HAP-1 (cell line): ENCODE results near the gene CENPU.
"Not testable (repeated sequence)": the region's sequence is repeated elsewhere in the genome, so short reads cannot be mapped to it uniquely, and the experiment has no call there.

Experiments used
- DNase-seq, 2 experiments: peaks; one replicate each; pipeline ENCODE4 v3.0.0-alpha.2; 2016 to 2020; ENCODE audit warnings: low spot score in 2 of 2
- H3K27me3 ChIP-seq: fragments of 250-450 bp; sonication (Bioruptor Pico); 2 replicates; pipeline ENCODE4 v1.5.1; 2020; ENCODE audit warnings: low read depth, mild to moderate bottlenecking, moderate library complexity
- H3K36me3 ChIP-seq: fragments of 250-450 bp; sonication (Bioruptor Pico); replicated peaks from 2 replicates; pipeline ENCODE4 v1.5.1; 2020; ENCODE audit warnings: mild to moderate bottlenecking
- H3K4me1 ChIP-seq: fragments of 250-450 bp; sonication (Bioruptor Pico); 2 replicates; pipeline ENCODE4 v1.5.1; 2020; ENCODE audit warnings: mild to moderate bottlenecking
- H3K4me3 ChIP-seq: fragments of 250-450 bp; sonication (Bioruptor Pico); 2 replicates; pipeline ENCODE4 v1.5.1; 2020; ENCODE audit warnings: mild to moderate bottlenecking, moderate library complexity
- H3K9me3 ChIP-seq: fragments of 250-450 bp; sonication (Bioruptor Pico); 2 replicates; pipeline ENCODE4 v1.5.1; 2020; ENCODE audit warnings: mild to moderate bottlenecking, moderate library complexity
- in situ Hi-C: fragments of 300-500 bp; cut with MboI; formaldehyde crosslinking; loops from 3 replicates; pipeline ENCODE4 v1.14.3; 2020; ENCODE audit warnings: low sequenced_read_pairs, inconsistent platforms, mixed read lengths

CENPU gene

DNA sequence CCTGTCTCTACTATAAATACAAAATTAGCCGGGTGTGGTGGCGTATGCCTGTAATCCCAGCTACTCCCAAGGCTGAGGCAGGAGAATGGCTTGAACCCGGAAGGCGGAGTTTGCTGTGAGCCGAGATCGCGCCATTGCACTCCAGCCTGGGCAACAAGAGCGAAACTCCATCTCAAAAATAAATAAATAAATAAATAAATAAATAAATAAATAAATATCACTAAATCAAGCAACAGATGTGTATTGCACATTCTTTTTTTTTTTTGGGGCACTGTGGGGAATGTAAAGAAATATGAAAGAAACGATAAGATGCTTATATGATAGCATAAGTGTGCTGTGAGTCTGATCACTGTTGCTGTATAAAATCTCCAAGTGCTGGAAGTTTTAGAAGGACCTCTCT lies 76.1 kb downstream of the CENPU start:
- H3K36me3 ChIP-seq: peaks cover 19% of the 10 kb centered on the region
- H3K9me3 ChIP-seq, DNase-seq, in situ Hi-C loops, H3K27me3 ChIP-seq, H3K4me1 ChIP-seq, H3K4me3 ChIP-seq: not testable (repeated sequence)

DNA sequence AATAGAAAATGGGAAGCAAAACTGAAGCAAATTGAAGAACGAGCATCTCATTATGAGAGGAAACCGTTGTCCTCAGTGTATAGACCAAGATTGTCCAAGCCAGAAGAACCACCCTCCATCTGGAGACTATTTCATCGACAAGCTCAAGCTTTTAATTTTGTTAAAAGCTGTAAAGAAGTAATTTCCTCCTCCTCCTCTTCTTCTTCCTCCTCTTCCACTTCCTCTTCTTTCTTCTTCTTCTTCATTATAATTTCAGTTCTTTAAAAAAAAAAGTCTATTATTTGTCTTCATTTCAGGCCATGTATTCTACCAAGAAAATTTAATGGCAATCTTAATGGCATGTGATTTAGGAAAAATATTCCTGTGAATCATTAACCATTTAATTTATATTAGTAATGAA lies 76.8 kb downstream of the CENPU start:
- Histone ChIP-seq H3K27me3 (no peaks in the 10 kb centered on the region), H3K9me3 (no peaks in the 10 kb centered on the region), H3K4me1 (peaks cover 4% of the 10 kb centered on the region), H3K4me3 (no peak overlapping the region), H3K36me3 (peaks cover 19% of the 10 kb centered on the region)
- DNase-seq: no peak
- in situ Hi-C loops: no loop called here

DNA sequence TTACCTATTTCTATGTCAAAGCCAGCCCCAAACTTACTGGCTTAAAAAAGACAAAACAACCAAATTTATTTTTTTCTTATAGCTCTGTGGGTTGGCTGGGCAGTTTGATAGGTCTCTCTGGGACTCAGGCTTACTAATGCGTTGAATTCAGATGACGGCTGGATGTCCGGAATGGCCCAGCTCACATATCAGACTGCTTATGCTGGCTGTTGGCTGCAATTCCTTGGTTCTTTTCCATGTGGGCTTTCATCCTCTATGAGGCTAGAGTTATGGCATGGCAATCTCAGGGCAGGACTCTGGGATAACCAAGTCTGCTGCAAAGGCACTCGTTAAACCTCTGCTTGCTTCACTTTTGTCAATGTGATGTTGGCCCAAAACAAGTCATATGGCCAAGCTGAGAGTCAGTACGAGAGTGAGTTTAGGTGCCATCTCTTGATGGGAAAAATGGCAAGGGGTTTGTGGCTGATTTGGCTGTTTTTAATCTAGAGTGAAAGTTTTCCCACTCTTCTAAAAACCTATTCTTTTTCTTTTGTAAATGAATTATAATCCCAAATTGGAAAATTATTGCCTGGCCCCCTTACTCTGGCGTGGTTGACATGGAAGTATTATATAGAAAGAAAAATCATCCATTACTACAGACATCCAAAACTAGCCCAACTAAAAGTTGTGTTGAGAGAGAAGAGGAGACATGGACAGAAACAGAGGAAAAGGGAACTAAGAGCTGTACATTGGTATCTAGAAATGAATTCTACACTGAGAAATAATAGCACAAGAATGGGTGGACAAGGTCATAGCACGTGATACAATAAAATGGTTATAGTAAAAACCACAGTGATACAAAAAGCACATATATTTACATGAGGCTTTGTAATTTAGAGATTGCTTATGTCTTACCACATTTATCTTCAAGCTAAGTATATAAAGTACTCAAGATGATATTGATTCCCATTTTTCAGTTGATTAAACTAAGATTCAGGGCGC lies 77.7 kb downstream of the CENPU start:
- H3K36me3 ChIP-seq: peaks cover 19% of the 10 kb centered on the region
- H3K9me3 ChIP-seq: no peaks in the 10 kb centered on the region
- H3K4me3 ChIP-seq: no peak overlapping the region
- no peak for DNase-seq
- peaks cover 6% of the 10 kb centered on the region for H3K4me1 ChIP-seq
- H3K27me3 ChIP-seq: no peaks in the 10 kb centered on the region
- in situ Hi-C loops: no loop called here

DNA sequence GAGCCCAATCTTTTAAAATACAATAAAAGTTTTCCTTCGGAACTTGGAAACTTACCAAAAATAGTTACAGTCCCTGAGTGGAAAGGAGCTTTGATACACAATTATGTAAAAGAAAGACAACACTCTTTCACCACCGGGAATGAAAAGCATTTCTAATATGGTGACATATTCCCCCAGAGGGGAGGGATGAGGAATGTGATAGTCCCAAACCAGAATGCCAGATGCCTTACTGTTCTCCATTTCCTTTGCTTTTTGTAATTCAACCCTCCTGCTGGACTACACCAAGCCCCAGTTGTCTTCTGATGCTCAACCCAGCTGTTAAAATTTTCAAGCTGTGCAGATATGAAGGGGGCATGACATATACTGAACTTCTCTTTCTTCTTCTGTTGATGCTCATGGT lies 80.2 kb downstream of the CENPU start:
- Histone ChIP-seq H3K27me3 (no peaks in the 10 kb centered on the region), H3K9me3 (no peaks in the 10 kb centered on the region), H3K36me3 (peaks cover 11% of the 10 kb centered on the region; the same call in 1 of the 2 replicates), H3K4me3 (no peak overlapping the region), H3K4me1 (peaks cover 7% of the 10 kb centered on the region)
- peak in 1 of 2 experiments; percentile 41 for DNase-seq
- in situ Hi-C loops: no loop called here

DNA sequence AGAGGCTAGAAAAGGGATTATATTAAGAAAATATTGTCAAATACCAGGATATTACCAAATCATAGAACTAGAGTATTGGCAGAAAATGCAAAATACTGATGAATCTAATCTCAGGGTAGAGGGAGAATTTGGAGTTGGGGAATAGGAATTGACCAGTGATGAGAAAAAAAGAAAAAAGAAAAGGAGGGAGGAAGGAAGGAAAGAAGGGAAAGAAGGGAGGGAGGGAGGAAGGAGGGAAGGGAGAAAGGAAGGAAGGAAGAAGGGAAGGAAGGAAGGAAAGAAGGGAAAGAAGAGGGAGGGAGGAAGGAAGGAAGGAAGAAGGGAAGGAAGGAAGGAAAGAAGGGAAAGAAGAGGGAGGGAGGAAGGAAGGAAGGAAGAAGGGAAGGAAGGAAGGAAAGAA lies 81.2 kb downstream of the CENPU start:
- H3K4me1 ChIP-seq, H3K4me3 ChIP-seq, H3K9me3 ChIP-seq, H3K27me3 ChIP-seq, DNase-seq, in situ Hi-C loops: not testable (repeated sequence)
- H3K36me3 ChIP-seq: 0 out of 2 replicates have a peak, but pooled peaks cover 11% of the 10 kb centered on the region

DNA sequence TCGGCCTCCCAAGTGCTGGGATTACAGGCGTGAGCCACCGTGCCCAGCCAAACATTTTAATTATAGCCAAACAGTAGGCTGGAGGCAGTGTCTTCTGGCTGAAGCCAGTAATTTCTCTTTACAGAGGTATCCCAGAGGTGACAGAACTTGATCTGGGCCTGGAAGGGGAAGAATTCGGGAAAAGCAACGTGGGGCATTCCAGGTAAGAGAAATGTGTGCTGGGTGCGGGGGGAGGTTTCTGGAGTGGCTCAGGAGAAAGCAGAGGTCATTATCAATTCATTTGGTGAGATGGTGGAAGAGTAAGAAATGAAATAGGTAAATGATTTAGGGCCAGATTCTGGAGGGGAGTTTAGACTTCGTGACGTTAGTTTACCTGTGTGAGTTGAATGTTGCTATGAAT lies 82.0 kb downstream of the CENPU start:
- no peak overlapping the region for H3K4me3 ChIP-seq
- DNase-seq: no peak
- 0 out of 2 replicates have a peak, but pooled peaks cover 5% of the 10 kb centered on the region for H3K36me3 ChIP-seq
- no peaks in the 10 kb centered on the region for H3K9me3 ChIP-seq
- H3K4me1 ChIP-seq: peaks cover 16% of the 10 kb centered on the region
- in situ Hi-C loops: no loop called here
- no peaks in the 10 kb centered on the region for H3K27me3 ChIP-seq

DNA sequence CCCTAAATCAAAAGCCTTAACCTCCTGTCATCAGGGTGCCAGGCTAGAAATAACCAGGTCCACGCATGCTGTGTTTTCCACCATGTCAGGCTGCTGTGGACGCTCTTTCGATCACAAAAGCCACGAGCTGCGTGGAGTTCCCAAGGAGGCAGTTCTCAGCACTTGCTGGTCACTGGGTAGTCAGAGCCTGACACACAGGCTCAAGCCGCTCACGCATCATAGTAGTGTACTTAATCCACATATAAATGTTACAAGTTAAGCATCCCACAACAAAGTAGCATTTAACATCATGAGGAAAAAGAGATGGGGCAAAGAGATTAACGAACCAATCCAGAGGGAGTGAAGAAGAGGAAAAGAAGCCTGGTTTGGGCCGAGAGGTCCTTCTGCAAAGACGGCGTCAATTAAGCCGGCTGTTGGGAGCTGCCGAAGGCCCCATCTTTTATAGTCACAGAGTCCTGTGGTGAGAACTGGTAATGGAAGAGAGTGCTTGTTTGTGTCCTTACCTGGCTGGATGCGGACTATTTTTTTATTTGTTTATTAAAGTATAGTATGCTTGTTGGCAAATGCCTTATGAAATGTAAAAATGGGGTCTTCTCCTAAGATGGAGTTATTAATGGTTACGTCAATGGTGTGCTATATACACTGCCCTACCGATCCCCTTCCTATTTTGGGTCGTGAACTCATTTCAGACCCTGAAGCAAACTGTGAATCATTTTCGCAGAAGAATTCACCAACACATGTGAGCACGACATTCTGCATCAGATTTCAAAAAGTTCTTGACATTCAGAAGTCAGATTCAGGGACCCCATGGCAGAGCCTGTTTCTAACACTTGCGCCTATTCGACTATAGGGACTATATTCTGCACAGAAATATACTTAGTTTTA lies 83.7 kb downstream of the CENPU start:
- Histone ChIP-seq H3K27me3 (no peaks in the 10 kb centered on the region), H3K4me1 (peaks cover 27% of the 10 kb centered on the region), H3K4me3 (peak overlapping the region; percentile 47), H3K36me3 (no peaks in the 10 kb centered on the region), H3K9me3 (no peaks in the 10 kb centered on the region)
- DNase-seq: peak; percentile 50 to 57
- in situ Hi-C loops: loop anchor here (10.0 kb wide), 1 partner anchor 175 kb away; the partner anchor contains the start of gene IRF2

DNA sequence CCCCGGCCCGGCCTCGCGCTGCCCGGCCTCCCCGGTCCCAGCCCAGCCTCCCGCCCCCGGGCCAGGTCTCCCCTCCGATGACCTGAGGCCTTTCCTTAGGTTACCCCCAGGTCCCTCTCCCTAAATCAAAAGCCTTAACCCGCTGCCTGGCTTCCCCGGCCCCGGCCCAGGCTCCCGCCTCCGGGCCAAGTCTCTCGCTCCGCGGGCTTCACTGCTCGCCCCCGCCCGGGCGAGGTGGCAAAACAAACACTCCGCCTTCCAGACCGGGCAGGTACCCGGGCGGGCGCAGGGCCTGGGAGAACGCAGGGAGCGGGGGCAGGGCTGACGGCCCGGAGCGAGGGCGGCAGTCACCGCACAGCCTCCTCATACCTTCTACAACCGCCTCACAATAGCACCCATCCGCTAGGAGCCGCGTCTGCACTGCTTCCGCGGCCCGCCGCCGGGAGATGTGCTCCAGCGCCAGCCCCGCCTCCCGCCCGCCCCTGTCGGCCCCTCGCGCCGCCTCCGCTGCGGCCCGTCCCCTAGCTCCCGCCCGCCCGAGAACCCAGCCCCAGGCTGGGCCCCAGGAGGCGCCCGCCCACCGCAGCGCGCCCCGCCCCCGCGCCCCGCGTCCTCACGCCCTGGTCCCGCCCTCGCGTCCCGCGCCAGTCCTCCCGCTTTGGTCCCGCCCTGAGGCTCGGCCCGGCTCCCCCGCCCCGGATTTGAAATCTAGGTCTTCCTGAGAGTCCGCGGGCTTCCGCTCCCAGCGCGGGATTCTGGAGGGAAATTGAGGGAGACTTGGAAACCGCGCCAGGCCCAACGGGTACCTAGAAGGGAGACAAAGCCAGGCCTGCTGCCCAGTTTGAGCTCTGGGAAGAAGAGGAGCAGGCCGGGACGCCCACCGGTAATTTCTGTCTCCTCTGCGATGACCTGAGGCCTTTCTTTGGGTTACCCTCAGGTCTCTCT lies 84.6 kb downstream of the CENPU start, which contains the start of the genes CASP3 and PRIMPOL:
Gene CASP3, minus strand, starts transcription at position 422 of the 945 bp plus-strand sequence. CDS start 10,994 bp downstream, outside the sequence.
Gene PRIMPOL, plus strand, starts transcription at position 713 of the 945 bp plus-strand sequence. CDS start 7,403 bp downstream, outside the sequence.
- peak; percentile 93 to 98 for DNase-seq
- Histone ChIP-seq H3K9me3 (no peaks in the 10 kb centered on the region), H3K4me1 (peaks cover 27% of the 10 kb centered on the region), H3K36me3 (no peaks in the 10 kb centered on the region), H3K4me3 (peak within 1 kb of the TSS; percentile 90), H3K27me3 (no peaks in the 10 kb centered on the region)
- in situ Hi-C loops: loop anchor here (10.0 kb wide), 1 partner anchor 174 kb away; the partner anchor contains the start of gene IRF2

DNA sequence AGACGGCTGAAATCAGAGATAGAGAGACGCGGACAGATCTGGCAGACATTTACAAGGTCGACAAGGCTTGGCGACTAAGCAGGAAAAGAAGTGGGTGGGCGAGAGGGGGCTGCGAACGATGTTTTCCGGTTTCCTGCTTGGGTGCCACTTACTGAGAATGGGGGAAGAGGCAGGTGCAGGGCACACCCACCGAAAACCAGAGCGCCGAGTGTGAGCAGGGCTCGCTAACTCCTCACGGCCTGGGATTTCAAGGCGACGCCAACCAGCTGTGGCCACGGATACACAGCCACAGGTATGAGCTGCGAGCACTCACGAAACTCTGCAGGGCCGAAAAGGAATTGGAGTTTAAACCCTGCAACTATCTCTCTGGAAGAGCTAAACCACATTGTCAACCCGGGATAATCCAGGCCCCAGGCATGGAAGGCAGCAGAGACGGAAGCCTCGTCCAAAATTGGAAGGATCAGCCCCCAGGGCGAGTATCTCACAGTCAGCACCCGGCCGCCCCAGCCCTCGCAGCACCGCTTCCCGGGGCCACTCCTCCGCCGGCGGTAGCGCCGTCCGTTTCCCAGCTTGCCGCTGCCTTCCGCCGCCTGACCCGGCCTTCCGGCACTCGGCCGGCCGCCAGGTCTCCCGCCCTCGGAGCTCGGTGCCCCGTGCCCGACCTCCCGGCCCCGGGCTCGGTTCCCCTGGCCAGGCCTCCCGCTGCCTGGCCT lies 85.4 kb downstream of the CENPU start:
- in situ Hi-C loops: loop anchor here (10.0 kb wide), 1 partner anchor 174 kb away; the partner anchor contains the start of gene IRF2
- Histone ChIP-seq H3K9me3 (no peaks in the 10 kb centered on the region), H3K27me3 (no peaks in the 10 kb centered on the region), H3K4me1 (peaks cover 27% of the 10 kb centered on the region), H3K36me3 (peaks cover 4% of the 10 kb centered on the region; the same call in 1 of the 2 replicates), H3K4me3 (peak overlapping the region; percentile 90)
- peak; percentile 30 to 76 for DNase-seq

DNA sequence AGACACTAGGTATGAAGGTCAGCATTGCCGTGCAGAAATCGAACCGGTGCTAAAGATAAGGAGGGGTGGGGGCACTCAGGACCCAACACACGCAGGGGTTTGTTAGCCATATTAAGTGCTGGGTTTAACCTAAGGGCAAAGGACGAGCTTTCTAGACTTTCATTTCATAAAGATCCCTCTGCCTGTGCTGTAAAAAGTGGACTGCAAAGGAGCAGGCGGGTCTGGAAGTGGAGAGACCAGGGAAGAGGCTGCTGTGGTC lies 85.9 kb downstream of the CENPU start:
- DNase-seq: no peak
- H3K4me3 ChIP-seq: peak overlapping the region; percentile 90
- no peaks in the 10 kb centered on the region for H3K9me3 ChIP-seq
- in situ Hi-C loops: loop anchor here (10.0 kb wide), 1 partner anchor 173 kb away; the partner anchor contains the start of gene IRF2
- peaks cover 4% of the 10 kb centered on the region; the same call in 1 of the 2 replicates for H3K36me3 ChIP-seq
- no peaks in the 10 kb centered on the region for H3K27me3 ChIP-seq
- H3K4me1 ChIP-seq: peaks cover 23% of the 10 kb centered on the region

DNA sequence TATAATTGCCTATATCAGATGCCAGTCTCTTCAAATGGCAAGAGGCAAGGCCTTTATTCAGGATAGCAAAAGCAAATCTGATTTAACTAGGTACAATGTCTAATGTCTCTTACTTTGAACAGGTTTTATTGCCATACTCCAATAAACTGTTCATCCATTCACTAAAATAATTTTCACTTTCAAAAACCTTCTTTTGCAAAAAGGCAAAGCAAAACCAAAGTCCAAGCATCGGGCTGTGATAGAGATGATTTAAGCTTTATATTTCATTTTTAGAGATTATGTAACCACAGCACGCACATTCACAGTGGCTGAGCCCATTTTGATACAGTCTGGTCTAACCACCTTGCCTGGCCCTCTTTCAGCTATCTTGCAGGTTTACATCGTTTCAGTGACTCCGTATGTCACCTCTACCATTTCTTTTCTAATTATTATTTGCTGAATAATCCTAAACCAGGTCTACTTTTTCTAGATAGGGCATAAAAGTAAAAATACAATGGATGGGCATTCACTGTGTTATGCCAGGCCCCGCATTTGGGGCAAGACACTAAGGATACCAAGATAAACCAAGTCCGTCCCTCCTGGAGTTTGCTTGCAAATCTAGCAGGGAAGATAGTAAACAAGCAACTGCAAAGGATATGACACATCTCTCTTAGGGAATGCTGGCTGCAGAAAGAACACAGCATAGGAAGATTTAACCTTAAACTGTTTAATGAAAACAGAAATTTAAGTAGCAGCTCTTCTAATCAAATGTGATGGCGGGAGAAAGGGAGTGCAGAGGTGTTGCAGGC lies 86.4 kb downstream of the CENPU start:
- no peak for DNase-seq

More for the DNA sequence above, 86.4 kb downstream of the CENPU start:
- Histone ChIP-seq H3K36me3 (peaks cover 4% of the 10 kb centered on the region; the same call in 1 of the 2 replicates), H3K4me1 (peaks cover 23% of the 10 kb centered on the region), H3K4me3 (peak overlapping the region; percentile 90), H3K27me3 (no peaks in the 10 kb centered on the region), H3K9me3 (no peaks in the 10 kb centered on the region)
- in situ Hi-C loops: loop anchor here (10.0 kb wide), 1 partner anchor 173 kb away; the partner anchor contains the start of gene IRF2
